Nephron progenitor cell (in vitro differentiated cells): ENCODE results near the gene FAM177A1.

Experiments used
- DNase-seq: peaks from one replicate; pipeline ENCODE4 v3.0.0; 2021
- H3K27ac Mint-ChIP-seq: 2 replicates; pipeline ENCODE4 v1.8.0; 2021; ENCODE audit warnings: mild to moderate bottlenecking, moderate library complexity, mixed read lengths
- H3K27me3 Mint-ChIP-seq: 2 replicates; pipeline ENCODE4 v1.8.0; 2021; ENCODE audit warnings: mild to moderate bottlenecking, low read depth, mixed read lengths; ENCODE audit not compliant: poor library complexity
- H3K36me3 Mint-ChIP-seq: 2 replicates; pipeline ENCODE4 v1.8.0; 2021; ENCODE audit warnings: low read depth, mixed read lengths
- H3K4me1 Mint-ChIP-seq: 2 replicates; pipeline ENCODE4 v1.8.0; 2021; ENCODE audit warnings: mixed read lengths
- H3K4me3 Mint-ChIP-seq: 2 replicates; pipeline ENCODE4 v1.8.0; 2021; ENCODE audit warnings: mild to moderate bottlenecking, moderate library complexity, mixed read lengths
- H3K9me3 Mint-ChIP-seq: 2 replicates; pipeline ENCODE4 v1.8.0; 2021; ENCODE audit warnings: mild to moderate bottlenecking, moderate library complexity, mixed read lengths
- CTCF ChIP-seq: fragments of 200-600 bp; sonication (generic); IDR thresholded peaks from 2 replicates; pipeline ENCODE4 v1.5.0; 2021; ENCODE audit warnings: antibody characterized with exemption

The FAM177A1 gene

GRCh38 chr14:35122696-35123387 is 76.8 kb downstream of the FAM177A1 start:
- no peak for DNase-seq
- no peak for TF ChIP-seq CTCF
- H3K4me3 Mint-ChIP-seq, result peak overlapping the region; percentile 95
- H3K27me3 Mint-ChIP-seq, result peaks cover 4% of the 10 kb centered on the region
- H3K4me1 Mint-ChIP-seq, result peaks cover 37% of the 10 kb centered on the region
- H3K27ac Mint-ChIP-seq, result peak overlapping the region; percentile 100
- peaks cover 45% of the 10 kb centered on the region for H3K36me3 Mint-ChIP-seq
- no peaks in the 10 kb centered on the region for H3K9me3 Mint-ChIP-seq

GRCh38 chr14:35123388-35123703 is 77.3 kb downstream of the FAM177A1 start:
- H3K36me3 Mint-ChIP-seq, result peaks cover 45% of the 10 kb centered on the region
- TF ChIP-seq CTCF, result no peak
- H3K4me3 Mint-ChIP-seq, result peak overlapping the region; percentile 95
- H3K4me1 Mint-ChIP-seq, result peaks cover 37% of the 10 kb centered on the region
- H3K9me3 Mint-ChIP-seq, result peaks cover 2% of the 10 kb centered on the region
- peaks cover 4% of the 10 kb centered on the region for H3K27me3 Mint-ChIP-seq
- DNase-seq, result no peak
- H3K27ac Mint-ChIP-seq, result peak overlapping the region; percentile 100

DNA sequence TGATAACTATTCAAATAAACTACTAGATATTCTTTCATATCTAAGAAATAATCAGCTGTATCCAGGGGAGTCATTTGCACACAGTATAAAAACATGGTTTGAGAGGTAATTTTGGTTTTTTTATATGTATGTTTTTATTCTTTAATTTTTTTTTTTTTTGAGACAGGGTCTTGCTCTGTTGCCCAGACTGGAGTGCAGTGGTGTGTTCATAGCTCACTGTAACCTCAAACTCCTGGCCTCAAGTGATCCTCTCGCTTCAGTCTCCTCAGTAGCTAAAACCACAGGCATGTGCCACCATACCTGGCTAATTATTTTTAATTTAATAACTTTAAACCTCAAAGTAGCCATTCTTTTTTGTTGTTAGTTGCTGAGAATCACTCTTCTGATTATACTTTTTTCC is 78.1 kb downstream of the FAM177A1 start:
- peaks cover 4% of the 10 kb centered on the region for H3K9me3 Mint-ChIP-seq
- H3K36me3 Mint-ChIP-seq, result peaks cover 47% of the 10 kb centered on the region
- H3K27me3 Mint-ChIP-seq, result peaks cover 4% of the 10 kb centered on the region
- peak overlapping the region; percentile 95 for H3K4me3 Mint-ChIP-seq
- peaks cover 37% of the 10 kb centered on the region for H3K4me1 Mint-ChIP-seq
- no peak for DNase-seq
- H3K27ac Mint-ChIP-seq, result no peak overlapping the region
- no peak for TF ChIP-seq CTCF
